Measurements from ENCODE around the gene MEF2C.

- no peak for TF ChIP-seq CTCF (IDR thresholded peaks at IDR 0.05 in 2 of 3, conservative IDR thresholded peaks at IDR 0.05 in 1 of 3; ENCODE audit: borderline replicate concordance in 1 of 3, insufficient read depth in 1 of 3, low read depth in 2 of 3, low read length in 2 of 3)
- no peak for TF ChIP-seq ELF1 (IDR thresholded peaks at IDR 0.05; ENCODE audit: borderline replicate concordance, low read depth)
- no peak for TF ChIP-seq MAX (IDR thresholded peaks at IDR 0.05)
- 0 out of 2 replicates have a peak, but pooled peaks have one; percentile 2 for TF ChIP-seq RAD21 (IDR thresholded peaks at IDR 0.05; ENCODE audit: low read depth)
- TF ChIP-seq YY1 (IDR thresholded peaks at IDR 0.05; ENCODE audit: extremely low read depth, insufficient replicate concordance, low read depth, low read length): no peak
- TF ChIP-seq REST (IDR thresholded peaks at IDR 0.05; ENCODE audit: low read depth): no peak
Observed at GRCh38 chr5:88743231-88743834, 139.7 kb downstream of the MEF2C start.
